ENCODE results near the gene JMJD1C.

GRCh38 chr10:63268149-63268797 is 197.5 kb downstream of the JMJD1C start:
- TF ChIP-seq ATF3 (IDR thresholded peaks at IDR 0.05) (no peak), CTCF (IDR thresholded peaks at IDR 0.05 in 2 of 3, conservative IDR thresholded peaks at IDR 0.05 in 1 of 3; ENCODE audit: borderline replicate concordance in 1 of 3, insufficient read depth in 1 of 3, low read depth in 2 of 3, low read length in 2 of 3) (no peak), EZH2phosphoT487 (IDR thresholded peaks at IDR 0.05; ENCODE audit: borderline replicate concordance) (no peak), EGR1 (IDR thresholded peaks at IDR 0.05; ENCODE audit: low read depth) (no peak), TCF7L2 (IDR thresholded peaks at IDR 0.05; ENCODE audit: borderline replicate concordance, extremely low read depth, insufficient read depth, insufficient read length) (no peak), REST (IDR thresholded peaks at IDR 0.05; ENCODE audit: low read depth) (no peak), ZNF274 (IDR thresholded peaks at IDR 0.05; ENCODE audit: low read depth, low read length) (no peak), POLR2AphosphoS5 (IDR thresholded peaks at IDR 0.05; ENCODE audit: low read depth, low read length) (no peak), ZFX (IDR thresholded peaks at IDR 0.05) (no peak), POLR2A (IDR thresholded peaks at IDR 0.05; ENCODE audit: borderline replicate concordance, extremely low read depth, insufficient read depth, insufficient read length) (no peak), JUND (IDR thresholded peaks at IDR 0.05) (0 out of 2 replicates have a peak, but pooled peaks have one; percentile 3), SP1 (IDR thresholded peaks at IDR 0.05; ENCODE audit: low read depth) (no peak), YY1 (IDR thresholded peaks at IDR 0.05; ENCODE audit: extremely low read depth, insufficient replicate concordance, low read depth, low read length) (no peak)

All from HCT116 (cell line).